Left cardiac atrium (tissue), 4 donors: ENCODE results near the gene OR9G1. TPM values are rescaled to one million over a fixed set of nuclear protein-coding genes. Genes with fewer than 3 reads are reported as not detected.
"Not testable (repeated sequence)": the region's sequence is repeated elsewhere in the genome, so short reads cannot be mapped to it uniquely, and the experiment has no call there.

Experiments used
- ATAC-seq, 2 donors: fragments of 200-7000 bp; cut with Tn5 transposase; one replicate each; pipeline ENCODE4 v1.9.1; 2020; ENCODE audit warnings: mild to moderate bottlenecking in 2 of 2, moderate library complexity in 2 of 2
- DNase-seq: peaks from one replicate; pipeline ENCODE4 v3.0.0-alpha.2; 2020
- intact Hi-C, 2 donors: fragments of 100-400 bp; cut with DNase I; formaldehyde crosslinking; loops; one replicate each; pipeline versions ENCODE4 v1.14.1 to v1.15.1; 2022 to 2023
- long read RNA-seq: library from polyadenylated mRNA; unstranded; transcript quantifications from one replicate; pipeline ENCODE4 v2.0.0, GENCODE V29; 2021
- total RNA-seq, 2 donors: library from RNA; stranded (reverse); fragmentation: NEBNext Ultra II Directional; extraction: Animal tissue kit (Norgen Biotek cat#: 25700); gene quantifications; one replicate each; pipeline ENCODE4 v1.2.1, GENCODE V29; 2021
- donor health status: DM: no; HTN: yes; CAD: no.
- donor health status: DM: no; HTN: yes; CAD: no; lungs with severe emphysema.
- donor health status: DM: yes; HTN: yes; CAD: no.
- donor health status: Dilated cardiomyopathy.

OR9G1 gene
- not detected for total RNA-seq
- long read RNA-seq: 0 reads

DNA sequence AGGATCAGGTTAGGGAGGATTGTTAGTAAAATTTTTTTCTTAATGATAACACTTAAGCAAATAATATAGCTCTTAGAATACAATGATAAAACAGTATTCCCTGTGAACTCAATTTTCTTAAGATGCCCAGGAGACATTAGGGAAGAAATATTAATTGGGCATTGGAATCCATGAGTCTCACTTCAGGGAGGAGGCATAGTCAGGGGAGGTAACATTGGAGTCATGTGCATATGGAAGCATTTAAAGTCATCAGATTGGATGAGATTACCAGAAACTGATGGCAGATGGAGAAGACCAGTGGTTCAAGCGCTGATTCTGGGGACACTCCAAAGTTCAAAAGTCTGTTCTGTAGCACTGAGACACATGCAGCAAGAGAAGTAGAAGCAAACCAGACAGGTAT is at the start of gene OR9G1:
TSS of gene OR9G1 (plus strand) at position 301 of the 400 bp plus-strand sequence. CDS start 1,293 bp downstream, outside the sequence.
- ATAC-seq (no peak), DNase-seq (no peak)
- intact Hi-C loops: no loop called here

- ATAC-seq (no peak), DNase-seq (no peak)
- intact Hi-C loops: no loop called here
These were observed 39.1 kb upstream of the OR9G1 start for GRCh38 chr11:56659755-56660154.

GRCh38 chr11:56663386-56663785 is 35.5 kb upstream of the OR9G1 start, which contains the start of gene OR5AR1:
Gene OR5AR1 (plus strand): TSS chr11:56663686. CDS start chr11:56663686, 0 bp downstream.
- DNase-seq (no peak), ATAC-seq (no peak)
- intact Hi-C loops: no loop called here

GRCh38 chr11:56670984-56671383 is 27.9 kb upstream of the OR9G1 start:
- ATAC-seq (no peak), DNase-seq (no peak)
- intact Hi-C loops: no loop called here

GRCh38 chr11:56688554-56689100 is 10.3 kb upstream of the OR9G1 start:
- intact Hi-C loops: no loop called here
- ATAC-seq (no peak), DNase-seq (no peak)

DNA sequence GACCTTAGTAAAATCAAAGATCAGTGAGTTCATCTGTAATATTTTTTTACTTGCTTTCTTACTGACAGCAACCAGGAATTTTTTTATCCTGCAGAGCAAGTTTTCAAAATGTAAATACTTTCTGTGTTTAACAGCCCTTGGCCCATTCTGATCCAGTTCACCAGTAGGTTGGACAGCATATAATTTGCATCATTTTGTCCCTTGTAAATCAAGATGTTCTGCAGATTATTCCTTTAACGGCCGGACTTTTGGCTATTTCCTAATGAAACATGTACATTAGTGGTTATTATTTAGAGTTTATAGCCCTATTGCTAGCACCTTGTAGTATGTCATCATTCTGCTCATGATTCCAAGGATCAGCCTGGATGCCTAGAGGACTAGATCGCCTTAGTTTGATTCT is 7.7 kb upstream of the OR9G1 start:
- ATAC-seq, DNase-seq, intact Hi-C loops: not testable (repeated sequence)

- intact Hi-C loops: no loop called here
- ATAC-seq: no peak
- no peak for DNase-seq
These were observed 5.5 kb upstream of the OR9G1 start for GRCh38 chr11:56693428-56693827.

DNA sequence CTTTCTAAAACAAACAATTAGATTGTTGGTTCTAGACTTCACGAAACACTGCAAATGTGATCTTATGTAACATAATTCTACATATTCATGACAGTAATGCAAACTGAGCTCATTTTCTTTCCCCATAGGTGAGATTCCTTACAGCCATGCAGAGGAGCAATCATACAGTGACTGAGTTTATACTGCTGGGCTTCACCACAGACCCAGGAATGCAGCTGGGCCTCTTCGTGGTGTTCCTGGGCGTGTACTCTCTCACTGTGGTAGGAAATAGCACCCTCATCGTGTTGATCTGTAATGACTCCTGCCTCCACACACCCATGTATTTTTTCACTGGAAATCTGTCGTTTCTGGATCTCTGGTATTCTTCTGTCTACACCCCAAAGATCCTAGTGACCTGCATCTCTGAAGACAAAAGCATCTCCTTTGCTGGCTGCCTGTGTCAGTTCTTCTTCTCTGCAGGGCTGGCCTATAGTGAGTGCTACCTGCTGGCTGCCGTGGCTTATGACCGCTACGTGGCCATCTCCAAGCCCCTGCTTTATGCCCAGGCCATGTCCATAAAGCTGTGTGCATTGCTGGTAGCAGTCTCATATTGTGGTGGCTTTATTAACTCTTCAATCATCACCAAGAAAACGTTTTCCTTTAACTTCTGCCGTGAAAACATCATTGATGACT is 1.5 kb downstream of the OR9G1 start:
- DNase-seq: no peak
- intact Hi-C loops: no loop called here
- no peak for ATAC-seq

DNA sequence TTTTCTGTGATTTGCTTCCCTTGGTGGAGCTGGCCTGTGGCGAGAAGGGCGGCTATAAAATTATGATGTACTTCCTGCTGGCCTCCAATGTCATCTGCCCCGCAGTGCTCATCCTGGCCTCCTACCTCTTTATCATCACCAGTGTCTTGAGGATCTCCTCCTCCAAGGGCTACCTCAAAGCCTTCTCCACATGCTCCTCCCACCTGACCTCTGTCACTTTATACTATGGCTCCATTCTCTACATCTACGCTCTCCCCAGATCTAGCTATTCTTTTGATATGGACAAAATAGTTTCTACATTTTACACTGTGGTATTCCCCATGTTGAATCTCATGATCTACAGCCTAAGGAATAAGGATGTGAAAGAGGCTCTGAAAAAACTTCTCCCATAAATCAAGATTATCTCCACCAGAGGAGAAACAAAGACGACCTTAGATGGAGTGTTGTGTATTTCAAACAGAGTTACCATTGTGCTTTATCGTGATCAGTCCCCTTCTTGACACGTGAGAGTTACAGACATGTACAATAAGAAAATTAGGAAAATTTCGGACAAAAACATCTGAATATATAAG is 2.1 kb downstream of the OR9G1 start:
- intact Hi-C loops: no loop called here
- ATAC-seq (no peak), DNase-seq (no peak)

DNA sequence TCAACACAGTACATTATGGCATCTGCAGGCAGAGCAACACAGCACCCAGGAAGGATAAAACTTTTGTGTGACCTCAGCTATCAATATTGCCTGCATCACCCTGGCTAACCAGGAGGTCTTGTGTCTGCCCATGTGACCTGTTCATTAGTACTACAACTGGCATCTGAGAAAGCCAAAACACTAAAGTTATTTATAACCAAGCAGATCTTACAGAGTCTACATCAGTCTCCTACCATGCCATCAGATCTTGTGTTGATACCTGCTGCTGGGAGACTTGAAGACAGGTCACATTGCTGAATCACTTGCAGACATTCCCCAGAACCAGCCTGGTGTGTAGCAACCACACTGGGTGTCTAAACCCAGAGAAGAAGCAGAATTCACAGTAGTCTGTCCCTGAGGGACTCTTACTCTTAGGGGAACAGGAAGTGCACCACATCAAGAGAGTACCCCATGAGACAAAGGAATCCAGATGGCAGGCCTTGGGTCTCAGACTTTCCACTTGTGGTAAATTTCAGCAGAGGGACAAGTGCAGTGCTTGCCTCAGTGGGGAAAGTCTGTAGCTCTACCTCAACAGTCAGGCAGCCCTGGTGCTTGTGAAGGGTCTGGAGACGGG is 7.0 kb downstream of the OR9G1 start:
- ATAC-seq: no peak
- intact Hi-C loops: no loop called here
- DNase-seq: no peak

GRCh38 chr11:56706486-56706885 is 7.6 kb downstream of the OR9G1 start:
- intact Hi-C loops: no loop called here
- DNase-seq (no peak), ATAC-seq (no peak)

GRCh38 chr11:56714206-56714605 is 15.3 kb downstream of the OR9G1 start:
- ATAC-seq (no peak), DNase-seq (no peak)
- intact Hi-C loops: no loop called here

GRCh38 chr11:56716379-56716854 is 17.5 kb downstream of the OR9G1 start:
- intact Hi-C loops: no loop called here
- ATAC-seq (no peak), DNase-seq (no peak)

DNA sequence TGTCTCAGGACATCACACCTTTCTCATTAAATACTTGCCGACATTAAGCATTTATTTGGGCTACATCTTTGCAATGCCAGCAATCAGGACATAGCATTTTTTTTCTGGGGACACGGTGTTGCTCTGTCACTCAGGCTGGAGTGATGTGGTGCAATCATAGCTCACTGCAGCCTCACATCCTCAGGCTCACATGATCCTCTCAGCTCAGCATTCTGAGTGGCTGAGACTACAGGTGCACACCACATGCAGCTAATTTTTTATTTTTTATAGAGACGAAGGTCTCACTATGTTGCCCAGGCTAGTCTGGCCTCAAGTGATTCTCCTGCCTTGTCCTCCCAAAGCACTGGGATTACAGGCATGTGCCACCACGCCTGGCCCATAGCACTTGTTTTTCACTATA is 21.6 kb downstream of the OR9G1 start:
- no peak for ATAC-seq
- intact Hi-C loops: no loop called here

DNA sequence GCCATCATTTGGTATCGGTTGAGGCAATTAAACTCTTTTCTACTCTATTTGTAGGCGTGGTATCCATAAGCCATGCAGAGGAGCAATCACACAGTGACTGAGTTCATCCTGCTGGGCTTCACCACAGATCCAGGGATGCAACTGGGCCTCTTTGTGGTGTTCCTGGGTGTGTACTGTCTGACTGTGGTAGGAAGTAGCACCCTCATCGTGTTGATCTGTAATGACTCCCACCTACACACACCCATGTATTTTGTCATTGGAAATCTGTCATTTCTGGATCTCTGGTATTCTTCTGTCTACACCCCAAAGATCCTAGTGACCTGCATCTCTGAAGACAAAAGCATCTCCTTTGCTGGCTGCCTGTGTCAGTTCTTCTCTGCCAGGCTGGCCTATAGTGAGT is 41.2 kb downstream of the OR9G1 start:
- intact Hi-C loops: no loop called here
- ATAC-seq: no peak
- DNase-seq: no peak

More for the DNA sequence above, 21.6 kb downstream of the OR9G1 start:
- no peak for DNase-seq

- DNase-seq (no peak), ATAC-seq (no peak)
- intact Hi-C loops: no loop called here
These were observed 42.0 kb downstream of the OR9G1 start for GRCh38 chr11:56740886-56741285.

- DNase-seq (no peak), ATAC-seq (no peak)
- intact Hi-C loops: no loop called here
These were observed 49.7 kb downstream of the OR9G1 start, which contains the start of gene OR9G4 for GRCh38 chr11:56748597-56748996. Gene OR9G4 (minus strand): TSS chr11:56748697. CDS start chr11:56743766, 4,931 bp downstream.

- intact Hi-C loops: no loop called here
These were observed 51.3 kb downstream of the OR9G1 start for GRCh38 chr11:56750190-56750589.

DNA sequence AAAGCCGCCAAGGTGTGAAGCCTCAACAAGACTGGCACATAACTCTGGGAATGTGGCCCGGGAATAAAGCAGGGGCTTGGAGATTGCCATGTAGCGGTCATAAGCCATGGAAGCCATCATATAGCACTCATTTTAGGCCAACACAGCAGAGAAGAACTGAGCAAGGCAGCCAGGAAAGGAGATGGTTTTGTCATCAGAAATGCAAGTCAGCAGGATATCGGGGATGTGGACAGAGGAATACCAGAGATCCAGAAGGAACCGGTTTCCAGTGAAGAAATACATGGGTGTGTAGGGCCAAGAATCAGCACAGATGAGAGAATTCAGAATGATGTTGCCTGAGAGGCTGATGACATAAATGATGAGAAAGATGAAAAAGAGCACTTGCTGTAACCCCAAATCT is 52.6 kb downstream of the OR9G1 start:
- DNase-seq (no peak), ATAC-seq (no peak)
- intact Hi-C loops: no loop called here

More at GRCh38 chr11:56750190-56750589, 51.3 kb downstream of the OR9G1 start:
- ATAC-seq (no peak), DNase-seq (no peak)
